HepG2 (cell line): ENCODE data around the gene IQCH. TPM values are rescaled to one million over a fixed set of nuclear protein-coding genes. Genes with fewer than 3 reads are reported as not detected.

Source experiments
- ATAC-seq: fragments of 200-7000 bp; cut with Tn5 transposase; 3 replicates; pipeline ENCODE4 v1.9.1; 2020; ENCODE audit warnings: mild to moderate bottlenecking, moderate library complexity
- BruUV-seq: library from RNA; stranded (reverse); fragments of 400-500 nt; replicated peaks from 2 replicates; lab custom pipeline; 2021; lab: Mats Ljungman, UMichigan
- CTCF ChIA-PET: fragments of 300-600 bp; formaldehyde crosslinking; extraction: SDS; loops from one replicate; lab custom pipeline; 2021; ENCODE audit warnings: low total read pairs, inconsistent platforms, low intra/inter-chr PET ratio; lab: Yijun Ruan, JAX
- POLR2A ChIA-PET: fragments of 350-600 bp; sonication (Branson Sonifier 250); formaldehyde crosslinking; loops from one replicate; lab custom pipeline; 2020; ENCODE audit warnings: antibody characterized with exemption, inconsistent platforms; lab: Yijun Ruan, JAX
- DNase-seq: peaks from one replicate; pipeline ENCODE4 v3.0.0-alpha.2; 2015; ENCODE audit warnings: low spot score
- FAIRE-seq: peaks from 3 replicates; lab custom pipeline; 2011; peaks lifted over from hg19 to GRCh38; lab: Jason Lieb, UNC
- H2AFZ ChIP-seq: one replicate; pipeline ENCODE4 v1.6.1; 2011; ENCODE audit warnings: low read length, inconsistent platforms
- H3K27ac ChIP-seq: fragments of 300-600 bp; 3 replicates; pipeline ENCODE4 v1.8.0; 2011; ENCODE audit warnings: mixed run types, mild to moderate bottlenecking, mixed read lengths, low read length, inconsistent platforms; ENCODE audit not compliant: insufficient read depth; ENCODE audit errors: extremely low read length
- H3K27me3 ChIP-seq, 2 experiments: fragments of 200-600 bp in 1 of 2; 2 replicates in 1 of 2; 3 replicates in 1 of 2; pipeline versions ENCODE4 v1.6.0 to v1.8.0; 2011; ENCODE audit warnings: low read length in 2 of 2, mild to moderate bottlenecking in 2 of 2, moderate library complexity in 2 of 2, inconsistent platforms in 1 of 2; ENCODE audit not compliant: insufficient read depth in 2 of 2, control insufficient read depth in 1 of 2
- H3K36me3 ChIP-seq, 2 experiments: fragments of 200-600 bp in 1 of 2; replicated peaks in 1 of 2; 2 replicates in 1 of 2; 3 replicates in 1 of 2; pipeline versions ENCODE4 v1.5.1 to v1.8.0; 2011; ENCODE audit warnings: low read length in 2 of 2, inconsistent platforms in 1 of 2; ENCODE audit not compliant: insufficient read depth in 2 of 2, control insufficient read depth in 1 of 2
- H3K4me1 ChIP-seq: 2 replicates; pipeline ENCODE4 v1.5.1; 2012; ENCODE audit warnings: low read length, inconsistent platforms; ENCODE audit not compliant: insufficient read depth
- H3K4me2 ChIP-seq: 2 replicates; pipeline ENCODE4 v1.6.0; 2011; ENCODE audit warnings: low read depth, low read length, inconsistent platforms
- H3K4me3 ChIP-seq, 3 experiments: fragments of 200-600 bp in 1 of 3; sonication (generic), shearing (Covaris generic) in 1 of 3; replicated peaks in 1 of 3; 2 replicates each; pipeline ENCODE4 v1.5.1; 2011 to 2016; ENCODE audit warnings: low read length in 3 of 3, inconsistent platforms in 2 of 3, low read depth in 2 of 3, mild to moderate bottlenecking in 2 of 3, control low read depth in 1 of 3, mixed read lengths in 1 of 3; ENCODE audit not compliant: insufficient read depth in 1 of 3
- H3K79me2 ChIP-seq: one replicate; pipeline ENCODE4 v1.6.1; 2011; ENCODE audit warnings: low read length, inconsistent platforms; ENCODE audit not compliant: insufficient read depth
- H3K9ac ChIP-seq: 2 replicates; pipeline ENCODE4 v1.6.0; 2011; ENCODE audit warnings: mild to moderate bottlenecking, low read depth, low read length, inconsistent platforms; ENCODE audit not compliant: insufficient read depth
- H3K9me3 ChIP-seq: 2 replicates; pipeline ENCODE4 v1.5.1; 2012; ENCODE audit warnings: mild to moderate bottlenecking, low read length
- H4K20me1 ChIP-seq: 2 replicates; pipeline ENCODE4 v1.6.0; 2011; ENCODE audit warnings: inconsistent platforms, mild to moderate bottlenecking, low read length, moderate library complexity; ENCODE audit not compliant: insufficient read depth
- CBX2 ChIP-seq, 2 experiments: fragments of 200-600 bp in 1 of 2; sonication (generic); formaldehyde crosslinking in 1 of 2; IDR thresholded peaks; 2 replicates each; pipeline versions ENCODE4 v1.7.0 to v1.8.1; 2018 to 2022; ENCODE audit warnings: low read depth in 2 of 2, low read length in 1 of 2, mild to moderate bottlenecking in 1 of 2, missing genetic modification reagents in 1 of 2
- CCDC6 ChIP-seq: sonication (generic); formaldehyde crosslinking; IDR thresholded peaks from 2 replicates; pipeline ENCODE4 v1.8.1; 2022; ENCODE audit warnings: mild to moderate bottlenecking, missing genetic modification reagents, moderate library complexity
- EP300 ChIP-seq, 3 experiments: sonication (generic) in 1 of 3; formaldehyde crosslinking in 1 of 3; IDR thresholded peaks; 2 replicates each; pipeline versions ENCODE4 v1.5.1 to v1.6.1; 2011 to 2020; ENCODE audit warnings: low read depth in 2 of 3, low read length in 2 of 3, borderline replicate concordance in 1 of 3, improper control_type of control experiment in 1 of 3, mild to moderate bottlenecking in 1 of 3, missing genetic modification reagents in 1 of 3, moderate library complexity in 1 of 3
- GABPA ChIP-seq, 2 experiments: IDR thresholded peaks; 2 replicates each; pipeline ENCODE4 v1.6.1; 2011 to 2016; ENCODE audit warnings: low read depth in 2 of 2, low read length in 1 of 2, missing biosample characterization in 1 of 2, missing genetic modification characterization in 1 of 2
- HOMEZ ChIP-seq: IDR thresholded peaks from 2 replicates; pipeline ENCODE4 v1.6.1; 2016; ENCODE audit warnings: low read depth
- JARID2 ChIP-seq: sonication (generic); formaldehyde crosslinking; IDR thresholded peaks from 2 replicates; pipeline ENCODE4 v1.8.1; 2023; ENCODE audit warnings: missing genetic modification reagents, inconsistent platforms; ENCODE audit not compliant: insufficient replicate concordance
- MAFK ChIP-seq, 2 experiments: IDR thresholded peaks in 1 of 2; conservative IDR thresholded peaks in 1 of 2; 2 replicates each; pipeline ENCODE4 v1.6.1; 2011; ENCODE audit warnings: improper control_type of control experiment in 2 of 2, low read length in 2 of 2
- MBNL3 ChIP-seq: fragments of 250-450 bp; sonication (Bioruptor Pico); conservative IDR thresholded peaks from 2 replicates; pipeline ENCODE4 v1.8.0; 2022; ENCODE audit warnings: mild to moderate bottlenecking, inconsistent platforms
- SAP130 ChIP-seq: IDR thresholded peaks from 2 replicates; pipeline ENCODE4 v1.6.1; 2016; ENCODE audit warnings: low read depth
- SP2 ChIP-seq: sonication (generic); formaldehyde crosslinking; IDR thresholded peaks from 2 replicates; pipeline ENCODE4 v1.5.1; 2020; ENCODE audit warnings: mild to moderate bottlenecking, missing genetic modification reagents
- TEF ChIP-seq: sonication (generic); formaldehyde crosslinking; IDR thresholded peaks from 2 replicates; pipeline ENCODE4 v1.5.0; 2020; ENCODE audit warnings: missing genetic modification reagents
- ZBTB42 ChIP-seq: sonication (generic); formaldehyde crosslinking; IDR thresholded peaks from 2 replicates; pipeline ENCODE4 v1.5.0; 2020; ENCODE audit warnings: mild to moderate bottlenecking, missing genetic modification reagents
- ZNF282 ChIP-seq: fragments of 450-650 bp; IDR thresholded peaks from 2 replicates; pipeline ENCODE4 v1.6.1; 2018; ENCODE audit not compliant: partially characterized antibody
- ZNF33A ChIP-seq: sonication (generic); formaldehyde crosslinking; IDR thresholded peaks from 2 replicates; pipeline ENCODE4 v1.5.1; 2020; ENCODE audit warnings: missing genetic modification reagents, mild to moderate bottlenecking, moderate library complexity, borderline replicate concordance
- ZNF549 ChIP-seq: sonication (generic); formaldehyde crosslinking; IDR thresholded peaks from 2 replicates; pipeline ENCODE4 v1.5.0; 2020; ENCODE audit warnings: missing genetic modification reagents
- ZNF614 ChIP-seq: IDR thresholded peaks from 2 replicates; pipeline ENCODE4 v1.6.1; 2018; ENCODE audit warnings: missing biosample characterization, missing genetic modification reagents, inconsistent platforms, borderline replicate concordance
- WGBS: methylation state at CpG from one replicate; pipeline ENCODE4 v1.1.6; 2017; ENCODE audit warnings: low lambda C conversion rate; 5-methylcytosine and 5-hydroxymethylcytosine counted together
- in situ Hi-C: cut with HindIII; loops from 2 replicates; pipeline ENCODE4 v1.10.0; 2017; ENCODE audit warnings: low pct_unique_long_range_greater_than_20kb; ENCODE audit not compliant: extremely low pct_ligation_motif_present
- intact Hi-C: fragments of 100-400 bp; cut with micrococcal nuclease; formaldehyde crosslinking; loops from one replicate; pipeline ENCODE4 v1.10.0; 2022; ENCODE audit not compliant: unreplicated experiment
- polyA plus RNA-seq, 8 experiments: library from polyadenylated mRNA; depleted of rRNA in 3 of 8; stranded (reverse) in 7 of 8; unstranded in 1 of 8; fragments of >200 nt; fragmentation: Illumina TruSeq in 4 of 8; extraction: Trizol in 4 of 8; gene quantifications; 2 replicates each; pipeline versions ENCODE4 v1.2.1 to v1.2.3, GENCODE V29; 2011 to 2016; ENCODE audit warnings: low read depth in 4 of 8, missing spikeins in 1 of 8, mixed read lengths in 1 of 8; ENCODE audit not compliant: insufficient read depth in 1 of 8
- total RNA-seq, 5 experiments: library from RNA; depleted of rRNA; stranded (reverse); fragments of >200 nt; fragmentation: Illumina TruSeq; extraction: Trizol; gene quantifications; 2 replicates each; pipeline ENCODE4 v1.2.3, GENCODE V29; 2016; ENCODE audit warnings: low read depth in 1 of 5
- TF ChIP-seq, protein P1 (sequence below): sonication (generic); formaldehyde crosslinking; IDR thresholded peaks from 2 replicates; pipeline ENCODE4 v1.8.0; 2023; ENCODE audit warnings: mild to moderate bottlenecking, missing genetic modification reagents

The IQCH gene
- total and polyA plus RNA-seq, 2 of the 13 experiments (the other 11 are each of a cell fraction or from before 2014, with no cell fraction given) = 0.16 to 0.55 TPM

- ATAC-seq (no peak), FAIRE-seq (no peak), DNase-seq (no peak)
- H3K79me2 ChIP-seq = no peaks in the 10 kb centered on the region
- no peak overlapping the region for H3K4me2 ChIP-seq
- H3K4me1 ChIP-seq = no peaks in the 10 kb centered on the region
- ChIA-PET POLR2A (no interaction called here), CTCF (no interaction called here)
- TF ChIP-seq, protein P1, sequence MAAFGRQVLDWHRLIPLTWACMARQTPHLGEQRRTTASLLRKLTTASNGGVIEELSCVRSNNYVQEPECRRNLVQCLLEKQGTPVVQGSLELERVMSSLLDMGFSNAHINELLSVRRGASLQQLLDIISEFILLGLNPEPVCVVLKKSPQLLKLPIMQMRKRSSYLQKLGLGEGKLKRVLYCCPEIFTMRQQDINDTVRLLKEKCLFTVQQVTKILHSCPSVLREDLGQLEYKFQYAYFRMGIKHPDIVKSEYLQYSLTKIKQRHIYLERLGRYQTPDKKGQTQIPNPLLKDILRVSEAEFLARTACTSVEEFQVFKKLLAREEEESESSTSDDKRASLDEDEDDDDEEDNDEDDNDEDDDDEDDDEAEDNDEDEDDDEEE (CRISPR knock-in tag) = no peak
- no peak for TF ChIP-seq JARID2
- no peak for TF ChIP-seq CCDC6
- no peak for TF ChIP-seq TEF (CRISPR knock-in tag)
- TF ChIP-seq EP300 (IDR thresholded peaks at IDR 0.05; ENCODE audit: low read depth in 2 of 2, low read length in 2 of 2) = no peak
- no peak for TF ChIP-seq EP300 (CRISPR knock-in tag; IDR thresholded peaks at IDR 0.05; ENCODE audit: borderline replicate concordance)
- no peak for TF ChIP-seq MAFK (conservative IDR thresholded peaks at IDR 0.05 in 1 of 2, IDR thresholded peaks at IDR 0.05 in 1 of 2; ENCODE audit: low read length in 2 of 2)
- TF ChIP-seq ZNF282 = no peak
- TF ChIP-seq SP2 (CRISPR knock-in tag) = no peak
- no peak for TF ChIP-seq ZNF614 (CRISPR knock-in tag)
- no peak for TF ChIP-seq ZBTB42 (CRISPR knock-in tag)
- no peak for TF ChIP-seq ZNF33A (CRISPR knock-in tag)
- TF ChIP-seq GABPA (IDR thresholded peaks at IDR 0.05; ENCODE audit: low read depth, low read length) = no peak
- TF ChIP-seq GABPA (CRISPR knock-in tag; IDR thresholded peaks at IDR 0.05; ENCODE audit: low read depth) = no peak
- TF ChIP-seq MBNL3 (CRISPR knock-in tag) = no peak
- TF ChIP-seq CBX2 (IDR thresholded peaks at IDR 0.05; ENCODE audit: low read depth, low read length) = no peak
- TF ChIP-seq CBX2 (CRISPR knock-in tag; IDR thresholded peaks at IDR 0.05; ENCODE audit: low read depth) = no peak
- no peak for TF ChIP-seq SAP130 (CRISPR knock-in tag)
- no peak for TF ChIP-seq HOMEZ (CRISPR knock-in tag)
- no peak for TF ChIP-seq ZNF549 (CRISPR knock-in tag)
- no peak overlapping the region for H3K9ac ChIP-seq
- no peak overlapping the region for H2AFZ ChIP-seq
- no peaks in the 10 kb centered on the region for H4K20me1 ChIP-seq
- H3K36me3 ChIP-seq = peaks cover 0 to 9% of the 10 kb centered on the region in 2 experiments; a peak in 1 of 5 replicates
- H3K27me3 ChIP-seq = no peaks in the 10 kb centered on the region
- no TSS peak for BruUV-seq
- H3K9me3 ChIP-seq = no peaks in the 10 kb centered on the region
- no peak overlapping the region for H3K27ac ChIP-seq
- in situ Hi-C loops = no loop called here
- 95% methylated on average over 4 of the region's 4 CpGs for WGBS
- intact Hi-C loops = no loop called here
- no peak overlapping the region for H3K4me3 ChIP-seq
Measured at GRCh38 chr15:67212684-67213367, 41.8 kb upstream of the IQCH start.
